GM23338 (cell line): ENCODE data around the gene CTXND2.

Source experiments
- CREB1 ChIP-seq: fragments of 250-450 bp; sonication (Bioruptor Pico); IDR thresholded peaks from 2 replicates; pipeline ENCODE4 v1.5.0; 2020; ENCODE audit warnings: low read depth, mild to moderate bottlenecking, moderate library complexity
- CTCF ChIP-seq, 2 experiments: fragments of 200-600 bp in 1 of 2; sonication (generic) in 1 of 2; conservative IDR thresholded peaks; 2 replicates each; pipeline versions ENCODE4 v1.5.1 to v1.6.1; 2016 to 2017; ENCODE audit warnings: antibody characterized with exemption in 2 of 2, low read depth in 2 of 2, mild to moderate bottlenecking in 2 of 2, moderate library complexity in 1 of 2
- ETS1 ChIP-seq: IDR thresholded peaks from 2 replicates; pipeline ENCODE4 v1.6.1; 2016; ENCODE audit warnings: antibody characterized with exemption
- EZH2 ChIP-seq: fragments of 200-600 bp; sonication (generic); IDR thresholded peaks from one replicate; pipeline ENCODE4 v1.8.0; 2017; ENCODE audit warnings: antibody characterized with exemption, mild to moderate bottlenecking, low read depth; ENCODE audit not compliant: unreplicated experiment
- EZH2phosphoT487 ChIP-seq: fragments of 200-600 bp; sonication (generic); IDR thresholded peaks from one replicate; pipeline ENCODE4 v1.8.1; 2018; ENCODE audit warnings: antibody characterized with exemption; ENCODE audit not compliant: unreplicated experiment
- NANOG ChIP-seq: IDR thresholded peaks from 2 replicates; pipeline ENCODE4 v1.6.1; 2016; ENCODE audit warnings: antibody characterized with exemption, borderline replicate concordance
- POLR2AphosphoS5 ChIP-seq: IDR thresholded peaks from 2 replicates; pipeline ENCODE4 v1.6.1; 2016; ENCODE audit warnings: antibody characterized with exemption, low read depth
- STAT1 ChIP-seq: IDR thresholded peaks from one replicate; pipeline ENCODE4 v1.6.1; 2016; ENCODE audit warnings: antibody characterized with exemption; ENCODE audit not compliant: unreplicated experiment
- TF ChIP-seq, protein P1 (sequence below): IDR thresholded peaks from one replicate; pipeline ENCODE4 v1.6.1; 2018; ENCODE audit warnings: antibody characterized with exemption; ENCODE audit not compliant: unreplicated experiment

DNA sequence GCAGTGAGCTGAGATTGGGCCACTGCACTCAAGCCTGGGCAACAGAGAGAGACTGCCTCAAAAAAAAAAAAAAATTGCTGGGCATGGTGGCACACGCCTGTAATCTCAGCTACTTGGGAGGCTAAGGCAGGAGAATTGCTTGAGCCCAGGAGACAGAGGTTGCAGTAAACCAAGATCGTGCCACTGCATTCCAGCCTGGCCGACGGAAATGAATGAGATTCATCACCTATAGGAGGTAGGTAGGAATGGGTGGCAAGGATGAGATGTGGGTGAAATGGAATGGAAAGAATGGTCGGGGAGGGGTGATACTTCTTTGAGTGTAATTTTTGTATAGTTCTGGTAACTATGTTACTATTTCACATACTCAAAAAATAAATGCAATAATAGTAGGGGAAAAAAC lies 15.4 kb downstream of the CTXND2 start:
- TF ChIP-seq CTCF (conservative IDR thresholded peaks at IDR 0.05; ENCODE audit: low read depth in 2 of 2): no peak
- TF ChIP-seq CREB1: no peak
- no peak for TF ChIP-seq POLR2AphosphoS5
- no peak for TF ChIP-seq EZH2
- TF ChIP-seq, protein P1, sequence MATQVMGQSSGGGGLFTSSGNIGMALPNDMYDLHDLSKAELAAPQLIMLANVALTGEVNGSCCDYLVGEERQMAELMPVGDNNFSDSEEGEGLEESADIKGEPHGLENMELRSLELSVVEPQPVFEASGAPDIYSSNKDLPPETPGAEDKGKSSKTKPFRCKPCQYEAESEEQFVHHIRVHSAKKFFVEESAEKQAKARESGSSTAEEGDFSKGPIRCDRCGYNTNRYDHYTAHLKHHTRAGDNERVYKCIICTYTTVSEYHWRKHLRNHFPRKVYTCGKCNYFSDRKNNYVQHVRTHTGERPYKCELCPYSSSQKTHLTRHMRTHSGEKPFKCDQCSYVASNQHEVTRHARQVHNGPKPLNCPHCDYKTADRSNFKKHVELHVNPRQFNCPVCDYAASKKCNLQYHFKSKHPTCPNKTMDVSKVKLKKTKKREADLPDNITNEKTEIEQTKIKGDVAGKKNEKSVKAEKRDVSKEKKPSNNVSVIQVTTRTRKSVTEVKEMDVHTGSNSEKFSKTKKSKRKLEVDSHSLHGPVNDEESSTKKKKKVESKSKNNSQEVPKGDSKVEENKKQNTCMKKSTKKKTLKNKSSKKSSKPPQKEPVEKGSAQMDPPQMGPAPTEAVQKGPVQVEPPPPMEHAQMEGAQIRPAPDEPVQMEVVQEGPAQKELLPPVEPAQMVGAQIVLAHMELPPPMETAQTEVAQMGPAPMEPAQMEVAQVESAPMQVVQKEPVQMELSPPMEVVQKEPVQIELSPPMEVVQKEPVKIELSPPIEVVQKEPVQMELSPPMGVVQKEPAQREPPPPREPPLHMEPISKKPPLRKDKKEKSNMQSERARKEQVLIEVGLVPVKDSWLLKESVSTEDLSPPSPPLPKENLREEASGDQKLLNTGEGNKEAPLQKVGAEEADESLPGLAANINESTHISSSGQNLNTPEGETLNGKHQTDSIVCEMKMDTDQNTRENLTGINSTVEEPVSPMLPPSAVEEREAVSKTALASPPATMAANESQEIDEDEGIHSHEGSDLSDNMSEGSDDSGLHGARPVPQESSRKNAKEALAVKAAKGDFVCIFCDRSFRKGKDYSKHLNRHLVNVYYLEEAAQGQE: no peak
- no peak for TF ChIP-seq EZH2phosphoT487
- TF ChIP-seq NANOG: no peak
- TF ChIP-seq STAT1: no peak
- no peak for TF ChIP-seq ETS1
